H9 (cell line): Measurements from ENCODE around the gene ANGPT4. TPM values are rescaled to one million over a fixed set of nuclear protein-coding genes. Genes with fewer than 3 reads are reported as not detected.

Experiments
- DNase-seq: peaks from one replicate; pipeline ENCODE4 v3.0.0-alpha.2; 2017
- H2AFZ ChIP-seq: one replicate; pipeline ENCODE4 v1.6.1; 2013; ENCODE audit warnings: mild to moderate bottlenecking, low read length, control low read depth, moderate library complexity
- H2AK5ac ChIP-seq: 2 replicates; pipeline ENCODE4 v1.6.1; 2013; ENCODE audit warnings: low read length, control low read depth, mixed read lengths; ENCODE audit not compliant: insufficient read length
- H2BK120ac ChIP-seq: one replicate; pipeline ENCODE4 v1.6.1; 2013; ENCODE audit warnings: low read depth, mild to moderate bottlenecking, low read length, control low read depth, inconsistent platforms; ENCODE audit not compliant: poor library complexity, severe bottlenecking
- H2BK12ac ChIP-seq: 2 replicates; pipeline ENCODE4 v1.6.1; 2013; ENCODE audit warnings: low read length, control low read depth, mixed read lengths, low read depth; ENCODE audit not compliant: insufficient read length
- H2BK15ac ChIP-seq: 2 replicates; pipeline ENCODE4 v1.6.1; 2013; ENCODE audit warnings: low read depth, low read length, control low read depth
- H2BK20ac ChIP-seq: one replicate; pipeline ENCODE4 v1.6.1; 2013; ENCODE audit warnings: low read depth, mild to moderate bottlenecking, low read length, control low read depth, inconsistent platforms; ENCODE audit not compliant: poor library complexity, severe bottlenecking
- H2BK5ac ChIP-seq: 2 replicates; pipeline ENCODE4 v1.6.1; 2013; ENCODE audit warnings: low read length, control low read depth, mixed read lengths; ENCODE audit not compliant: insufficient read length
- H3K14ac ChIP-seq: 2 replicates; pipeline ENCODE4 v1.6.1; 2013; ENCODE audit warnings: low read length, control low read depth; ENCODE audit not compliant: insufficient read depth
- H3K18ac ChIP-seq: 2 replicates; pipeline ENCODE4 v1.6.1; 2013; ENCODE audit warnings: low read depth, mild to moderate bottlenecking, mixed read lengths, low read length, control low read depth; ENCODE audit not compliant: insufficient read length
- H3K23ac ChIP-seq: 2 replicates; pipeline ENCODE4 v1.6.1; 2013; ENCODE audit warnings: low read length, control low read depth, mixed read lengths, low read depth; ENCODE audit not compliant: insufficient read length
- H3K23me2 ChIP-seq: 2 replicates; pipeline ENCODE4 v1.6.1; 2013; ENCODE audit warnings: low read depth, mild to moderate bottlenecking, mixed read lengths, low read length, control low read depth; ENCODE audit not compliant: insufficient read length, poor library complexity, severe bottlenecking
- H3K27ac ChIP-seq: 2 replicates; pipeline ENCODE4 v1.5.1; 2013; ENCODE audit warnings: low read length, control low read depth, mixed read lengths, low read depth; ENCODE audit not compliant: insufficient read length
- H3K27me3 ChIP-seq: 2 replicates; pipeline ENCODE4 v1.6.1; 2013; ENCODE audit warnings: low read length, control low read depth, inconsistent platforms; ENCODE audit not compliant: insufficient read depth
- H3K4ac ChIP-seq: 2 replicates; pipeline ENCODE4 v1.6.1; 2013; ENCODE audit warnings: low read depth, mild to moderate bottlenecking, control low read depth, inconsistent platforms, low read length, moderate library complexity
- H3K4me1 ChIP-seq: 2 replicates; pipeline ENCODE4 v1.6.1; 2013; ENCODE audit warnings: low read length, control low read depth, inconsistent platforms; ENCODE audit not compliant: insufficient read depth
- H3K4me2 ChIP-seq: 2 replicates; pipeline ENCODE4 v1.6.1; 2013; ENCODE audit warnings: low read length, control low read depth, mixed read lengths; ENCODE audit not compliant: insufficient read length, insufficient read depth
- H3K56ac ChIP-seq: 2 replicates; pipeline ENCODE4 v1.6.1; 2013; ENCODE audit warnings: low read depth, mild to moderate bottlenecking, mixed read lengths, low read length, control low read depth; ENCODE audit not compliant: insufficient read length
- H3K79me1 ChIP-seq: 2 replicates; pipeline ENCODE4 v1.6.1; 2013; ENCODE audit warnings: low read depth, mild to moderate bottlenecking, moderate library complexity, low read length, control low read depth, inconsistent platforms; ENCODE audit not compliant: insufficient read depth, poor library complexity, severe bottlenecking
- H3K79me2 ChIP-seq: 2 replicates; pipeline ENCODE4 v1.6.1; 2013; ENCODE audit warnings: low read length, control low read depth, inconsistent platforms; ENCODE audit not compliant: insufficient read depth
- H3K9ac ChIP-seq: 2 replicates; pipeline ENCODE4 v1.6.1; 2013; ENCODE audit warnings: low read length, control low read depth, mixed read lengths; ENCODE audit not compliant: insufficient read length; ENCODE audit errors: extremely low read depth
- H3K9me3 ChIP-seq: one replicate; pipeline ENCODE4 v1.6.1; 2013; ENCODE audit warnings: low read depth, low read length, inconsistent platforms; ENCODE audit not compliant: control insufficient read depth
- H3T11ph ChIP-seq: one replicate; pipeline ENCODE4 v1.6.1; 2013; ENCODE audit warnings: mild to moderate bottlenecking, low read length, control low read depth, inconsistent platforms
- H4K20me1 ChIP-seq: one replicate; pipeline ENCODE4 v1.6.1; 2013; ENCODE audit not compliant: control insufficient read depth, insufficient read length, insufficient read depth
- H4K5ac ChIP-seq: 2 replicates; pipeline ENCODE4 v1.6.1; 2013; ENCODE audit warnings: low read depth, mild to moderate bottlenecking, mixed read lengths, low read length, control low read depth; ENCODE audit not compliant: insufficient read length
- H4K8ac ChIP-seq: replicated peaks from 2 replicates; pipeline ENCODE4 v1.6.1; 2013; ENCODE audit warnings: low read length, control low read depth, mixed read lengths, low read depth; ENCODE audit not compliant: insufficient read length
- H4K91ac ChIP-seq: 2 replicates; pipeline ENCODE4 v1.6.1; 2013; ENCODE audit warnings: low read depth, mild to moderate bottlenecking, moderate library complexity, mixed read lengths, low read length, control low read depth; ENCODE audit not compliant: insufficient read length
- H3K27ac Mint-ChIP-seq, 3 experiments: 2 replicates in 2 of 3; 3 replicates in 1 of 3; pipeline ENCODE4 v1.8.0; 2020 to 2021; ENCODE audit warnings: mixed read lengths in 3 of 3, mild to moderate bottlenecking in 1 of 3, moderate library complexity in 1 of 3
- H3K27me3 Mint-ChIP-seq: 2 replicates; pipeline ENCODE4 v1.8.0; 2021; ENCODE audit warnings: low read depth, mild to moderate bottlenecking, moderate library complexity, mixed read lengths
- H3K36me3 Mint-ChIP-seq, 3 experiments: 2 replicates in 2 of 3; 3 replicates in 1 of 3; pipeline ENCODE4 v1.8.0; 2020 to 2021; ENCODE audit warnings: low read depth in 3 of 3, mixed read lengths in 3 of 3; ENCODE audit not compliant: insufficient read depth in 1 of 3
- H3K4me1 Mint-ChIP-seq, 2 experiments: 2 replicates each; pipeline ENCODE4 v1.8.0; 2020; ENCODE audit warnings: mixed read lengths in 2 of 2
- H3K4me3 Mint-ChIP-seq, 2 experiments: 2 replicates in 1 of 2; 3 replicates in 1 of 2; pipeline ENCODE4 v1.8.0; 2020 to 2021; ENCODE audit warnings: mild to moderate bottlenecking in 2 of 2, mixed read lengths in 2 of 2, moderate library complexity in 1 of 2
- H3K9me3 Mint-ChIP-seq, 2 experiments: 2 replicates in 1 of 2; 3 replicates in 1 of 2; pipeline ENCODE4 v1.8.0; 2020; ENCODE audit warnings: mild to moderate bottlenecking in 2 of 2, mixed read lengths in 2 of 2, moderate library complexity in 1 of 2
- WGBS: extraction: QIAGEN DNeasy Blood & Tissue Kit; methylation state at CpG from one replicate; pipeline ENCODE4 v1.1.7; 2013; ENCODE audit warnings: missing lambda C conversion rate, low lambda C conversion rate, mixed read lengths; ENCODE audit not compliant: insufficient read length; ENCODE audit errors: extremely low coverage; 5-methylcytosine and 5-hydroxymethylcytosine counted together
- total RNA-seq: library from RNA; stranded (reverse); gene quantifications from 2 replicates; pipeline ENCODE4 v1.2.1, GENCODE V29; 2021
- TF ChIP-seq, protein P1 (sequence below): fragments of 200-600 bp; sonication (generic); conservative IDR thresholded peaks from 3 replicates; pipeline ENCODE4 v1.8.0; 2021; ENCODE audit warnings: antibody characterized with exemption, mild to moderate bottlenecking

Gene ANGPT4
- total RNA-seq, 1 experiment from 2014 or later: 0.11 TPM

DNA sequence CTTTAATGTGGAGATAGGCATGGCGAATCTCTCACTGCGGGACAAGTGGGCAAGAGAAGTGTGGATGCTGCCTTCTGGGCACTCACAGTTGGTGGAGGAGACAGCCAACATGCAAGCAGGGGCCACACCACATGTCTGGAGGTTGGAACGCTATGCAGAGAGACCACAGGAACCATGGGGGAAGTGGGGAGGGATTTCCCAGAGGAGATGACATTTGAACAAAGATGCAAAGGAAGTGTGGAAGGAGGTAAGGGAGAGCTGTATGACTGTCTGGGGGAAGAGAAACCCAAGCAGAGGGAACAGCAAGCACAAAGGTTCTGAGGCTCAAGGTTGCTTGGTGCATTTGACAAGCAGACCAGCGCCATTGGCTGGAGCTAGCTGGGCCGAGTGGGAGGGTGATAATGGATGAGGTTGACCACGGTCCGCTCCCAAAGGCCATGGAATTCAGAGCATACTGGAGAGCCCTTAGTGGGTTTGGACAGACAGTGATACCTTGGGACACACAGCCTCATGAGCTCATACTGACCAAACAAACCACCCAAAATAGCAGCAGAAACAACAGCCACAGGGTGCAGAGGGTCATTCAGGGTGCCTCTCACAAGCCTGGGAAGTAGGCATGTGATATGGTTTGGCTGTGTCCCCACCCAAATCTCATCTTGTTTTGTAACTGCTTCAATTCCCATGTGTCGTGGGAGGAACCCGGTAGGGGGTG, 90.3 kb downstream of the ANGPT4 start:
- Histone ChIP-seq H3K56ac (no peak overlapping the region), H3K27me3 (no peaks in the 10 kb centered on the region), H4K8ac (no peak overlapping the region), H3K27ac (no peak overlapping the region), H3K23ac (no peak overlapping the region), H3K9ac (no peak overlapping the region), H3K18ac (no peak overlapping the region), H2BK120ac (no peak overlapping the region), H4K91ac (no peak overlapping the region), H3K14ac (no peak overlapping the region), H3K79me1 (no peaks in the 10 kb centered on the region), H3K4ac (no peak overlapping the region), H2AK5ac (no peak overlapping the region), H3K23me2 (no peaks in the 10 kb centered on the region), H3K9me3 (no peaks in the 10 kb centered on the region), H2AFZ (no peak overlapping the region), H2BK12ac (no peak overlapping the region), H3T11ph (no peak overlapping the region), H3K4me2 (no peak overlapping the region), H3K4me1 (no peaks in the 10 kb centered on the region), H4K5ac (no peak overlapping the region), H4K20me1 (no peaks in the 10 kb centered on the region), H3K79me2 (no peaks in the 10 kb centered on the region), H2BK5ac (no peak overlapping the region), H2BK15ac (no peak overlapping the region), H2BK20ac (no peak overlapping the region)
- DNase-seq: no peak
- TF ChIP-seq, protein P1, sequence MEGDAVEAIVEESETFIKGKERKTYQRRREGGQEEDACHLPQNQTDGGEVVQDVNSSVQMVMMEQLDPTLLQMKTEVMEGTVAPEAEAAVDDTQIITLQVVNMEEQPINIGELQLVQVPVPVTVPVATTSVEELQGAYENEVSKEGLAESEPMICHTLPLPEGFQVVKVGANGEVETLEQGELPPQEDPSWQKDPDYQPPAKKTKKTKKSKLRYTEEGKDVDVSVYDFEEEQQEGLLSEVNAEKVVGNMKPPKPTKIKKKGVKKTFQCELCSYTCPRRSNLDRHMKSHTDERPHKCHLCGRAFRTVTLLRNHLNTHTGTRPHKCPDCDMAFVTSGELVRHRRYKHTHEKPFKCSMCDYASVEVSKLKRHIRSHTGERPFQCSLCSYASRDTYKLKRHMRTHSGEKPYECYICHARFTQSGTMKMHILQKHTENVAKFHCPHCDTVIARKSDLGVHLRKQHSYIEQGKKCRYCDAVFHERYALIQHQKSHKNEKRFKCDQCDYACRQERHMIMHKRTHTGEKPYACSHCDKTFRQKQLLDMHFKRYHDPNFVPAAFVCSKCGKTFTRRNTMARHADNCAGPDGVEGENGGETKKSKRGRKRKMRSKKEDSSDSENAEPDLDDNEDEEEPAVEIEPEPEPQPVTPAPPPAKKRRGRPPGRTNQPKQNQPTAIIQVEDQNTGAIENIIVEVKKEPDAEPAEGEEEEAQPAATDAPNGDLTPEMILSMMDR: no peak
- Mint-ChIP-seq H3K9me3 (no peaks in the 10 kb centered on the region; a peak in 2 of 5 replicates), H3K36me3 (no peaks in the 10 kb centered on the region), H3K4me1 (peaks cover 9 to 16% of the 10 kb centered on the region in 2 experiments), H3K27ac (no peak overlapping the region), H3K27me3 (peaks cover 2% of the 10 kb centered on the region), H3K4me3 (no peak overlapping the region)
- WGBS: no CpG with 5 or more reads among the region's 9 CpGs
